A549 (cell line): ENCODE data around the gene CCDC157. TPM values are rescaled to one million over a fixed set of nuclear protein-coding genes. Genes with fewer than 3 reads are reported as not detected.
"Not testable (repeated sequence)": the region's sequence is repeated elsewhere in the genome, so short reads cannot be mapped to it uniquely, and the experiment has no call there.

ENCODE experiments used
- ATAC-seq, 2 experiments: fragments of 200-7000 bp in 1 of 2; fragments of >200 bp in 1 of 2; cut with Nextera tagmentation in 1 of 2; cut with Tn5 transposase in 1 of 2; 3 replicates each; pipeline versions ENCODE4 v1.8.0 to v1.9.1; 2018 to 2020; ENCODE audit warnings: mild to moderate bottlenecking in 1 of 2, moderate library complexity in 1 of 2
- CTCF ChIA-PET: fragments of 300-600 bp; sonication (Branson Sonifier 250); formaldehyde crosslinking; extraction: SDS; loops from one replicate; lab custom pipeline; 2021; ENCODE audit warnings: antibody characterized with exemption, inconsistent platforms; lab: Yijun Ruan, JAX
- POLR2A ChIA-PET: fragments of 350-600 bp; formaldehyde crosslinking; extraction: SDS; loops from one replicate; lab custom pipeline; 2021; ENCODE audit warnings: antibody characterized with exemption, inconsistent platforms; lab: Yijun Ruan, JAX
- DNase-seq, 2 experiments: peaks; one replicate each; pipeline versions ENCODE4 v3.0.0 to v3.0.0-alpha.2; 2011 to 2016; ENCODE audit warnings: low read depth in 1 of 2, low spot score in 1 of 2
- FAIRE-seq: peaks from 2 replicates; lab custom pipeline; 2011; peaks lifted over from hg19 to GRCh38; lab: Jason Lieb, UNC
- H3K27ac ChIP-seq, 2 experiments: fragments of >200 bp; sonication (Bioruptor Twin); formaldehyde crosslinking; 3 replicates each; pipeline ENCODE4 v1.5.1; 2016 to 2017
- H3K4me1 ChIP-seq: fragments of >200 bp; sonication (Bioruptor Twin); formaldehyde crosslinking; 3 replicates; pipeline ENCODE4 v1.6.1; 2016
- H3K4me2 ChIP-seq: fragments of >200 bp; sonication (Bioruptor Twin); formaldehyde crosslinking; 3 replicates; pipeline ENCODE4 v1.6.1; 2016
- H3K4me3 ChIP-seq: fragments of >200 bp; sonication (Bioruptor Twin); formaldehyde crosslinking; 3 replicates; pipeline ENCODE4 v1.5.1; 2016
- H3K9me3 ChIP-seq: fragments of >200 bp; sonication (Bioruptor Twin); formaldehyde crosslinking; 3 replicates; pipeline ENCODE4 v1.6.1; 2016
- CHD2 ChIP-seq: fragments of 150-350 bp; IDR thresholded peaks from 2 replicates; pipeline ENCODE4 v1.6.1; 2014; ENCODE audit warnings: low read length; ENCODE audit not compliant: partially characterized antibody
- CHD4 ChIP-seq: fragments of 200-600 bp; sonication (generic); IDR thresholded peaks from 2 replicates; pipeline ENCODE4 v1.6.1; 2016; ENCODE audit warnings: antibody characterized with exemption, mild to moderate bottlenecking, borderline replicate concordance
- ESRRA ChIP-seq: fragments of 150-350 bp; IDR thresholded peaks from 2 replicates; pipeline ENCODE4 v1.6.1; 2014; ENCODE audit warnings: mild to moderate bottlenecking, low read length, borderline replicate concordance
- FOSB ChIP-seq: fragments of 250-450 bp; sonication (Bioruptor Pico); IDR thresholded peaks from 2 replicates; pipeline ENCODE4 v1.5.0; 2020; ENCODE audit warnings: mild to moderate bottlenecking, moderate library complexity
- GATA3 ChIP-seq: IDR thresholded peaks from 2 replicates; pipeline ENCODE4 v1.6.1; 2012; ENCODE audit warnings: borderline replicate concordance
- HDAC2 ChIP-seq: fragments of 200-600 bp; sonication (generic); IDR thresholded peaks from 2 replicates; pipeline ENCODE4 v1.6.1; 2016
- JUN ChIP-seq, 2 experiments: fragments of >200 bp; sonication (Bioruptor Twin); formaldehyde crosslinking; IDR thresholded peaks; 2 replicates in 1 of 2; 3 replicates in 1 of 2; pipeline ENCODE4 v1.6.1; 2016 to 2017
- KDM5A ChIP-seq: fragments of 200-600 bp; sonication (generic); IDR thresholded peaks from 2 replicates; pipeline ENCODE4 v1.6.1; 2016; ENCODE audit warnings: antibody characterized with exemption, mild to moderate bottlenecking
- MAFK ChIP-seq: fragments of 450-650 bp; IDR thresholded peaks from 2 replicates; pipeline ENCODE4 v1.6.1; 2014; ENCODE audit not compliant: partially characterized antibody
- NPAS2 ChIP-seq: fragments of 250-450 bp; sonication (Bioruptor Pico); IDR thresholded peaks from 2 replicates; pipeline ENCODE4 v1.8.0; 2022; ENCODE audit warnings: mild to moderate bottlenecking, moderate library complexity, borderline replicate concordance
- NR3C1 ChIP-seq: fragments of >200 bp; sonication (Bioruptor Twin); formaldehyde crosslinking; IDR thresholded peaks from 3 replicates; pipeline ENCODE4 v1.6.1; 2017
- PBX3 ChIP-seq: IDR thresholded peaks from 2 replicates; pipeline ENCODE4 v1.6.1; 2012
- POLR2AphosphoS2 ChIP-seq: conservative IDR thresholded peaks from 2 replicates; pipeline ENCODE4 v1.6.1; 2012; ENCODE audit warnings: low read length, improper control_type of control experiment, inconsistent platforms
- RAD21 ChIP-seq, 2 experiments: fragments of >200 bp in 1 of 2; sonication (Bioruptor Twin) in 1 of 2; formaldehyde crosslinking in 1 of 2; IDR thresholded peaks in 1 of 2; conservative IDR thresholded peaks in 1 of 2; 2 replicates in 1 of 2; 3 replicates in 1 of 2; pipeline ENCODE4 v1.6.1; 2012 to 2018; ENCODE audit warnings: inconsistent platforms in 1 of 2
- RCOR1 ChIP-seq: fragments of 150-350 bp; IDR thresholded peaks from 2 replicates; pipeline ENCODE4 v1.6.1; 2014; ENCODE audit warnings: antibody characterized with exemption, low read length, low read depth
- SMC3 ChIP-seq: fragments of >200 bp; sonication (Bioruptor Twin); formaldehyde crosslinking; IDR thresholded peaks from 3 replicates; pipeline ENCODE4 v1.6.1; 2018; ENCODE audit warnings: inconsistent platforms
- SREBF2 ChIP-seq: fragments of 450-650 bp; IDR thresholded peaks from 2 replicates; pipeline ENCODE4 v1.6.1; 2014; ENCODE audit warnings: mild to moderate bottlenecking, moderate library complexity
- TP53 ChIP-seq: fragments of 250-450 bp; sonication (Bioruptor Pico); IDR thresholded peaks from 2 replicates; pipeline ENCODE4 v1.5.0; 2021; ENCODE audit warnings: mild to moderate bottlenecking, moderate library complexity
- ZFP36 ChIP-seq: fragments of 450-650 bp; IDR thresholded peaks from 2 replicates; pipeline ENCODE4 v1.6.1; 2014; ENCODE audit warnings: borderline replicate concordance; ENCODE audit not compliant: partially characterized antibody
- WGBS: methylation state at CpG from one replicate; pipeline ENCODE4 v1.1.6; 2017; ENCODE audit errors: missing lambda C conversion rate; 5-methylcytosine and 5-hydroxymethylcytosine counted together
- polyA plus RNA-seq, 4 experiments: library from polyadenylated mRNA; depleted of rRNA in 3 of 4; stranded (reverse); fragments of >200 nt; fragmentation: RNase III in 1 of 4; extraction: RNeasy Plus Mini Kit Qiagen cat#74134 plus additional on column Dnase treatment in 1 of 4; gene quantifications; 2 replicates in 3 of 4; 3 replicates in 1 of 4; pipeline ENCODE4 v1.2.3, GENCODE V29; 2011 to 2017
- TF ChIP-seq, protein P1 (sequence below): IDR thresholded peaks from 2 replicates; pipeline ENCODE4 v1.6.1; 2012; ENCODE audit warnings: low read depth, borderline replicate concordance
- TF ChIP-seq, protein P2 (sequence below): fragments of 250-450 bp; sonication (Bioruptor Pico); IDR thresholded peaks from 2 replicates; pipeline ENCODE4 v1.5.0; 2020; ENCODE audit warnings: low read depth, mild to moderate bottlenecking, moderate library complexity
- TF ChIP-seq, protein P3 (sequence below): fragments of >200 bp; sonication (Bioruptor Twin); formaldehyde crosslinking; IDR thresholded peaks from 2 replicates; pipeline ENCODE4 v1.6.1; 2016
- TF ChIP-seq, protein P4 (sequence below): fragments of 200-600 bp; sonication (generic); IDR thresholded peaks from 2 replicates; pipeline ENCODE4 v1.6.1; 2016; ENCODE audit warnings: antibody characterized with exemption, mild to moderate bottlenecking, moderate library complexity

Gene CCDC157
- polyA plus RNA-seq, 2 of the 4 experiments (the other 2 are of a cell fraction), result 1.4 to 2.5 TPM

DNA sequence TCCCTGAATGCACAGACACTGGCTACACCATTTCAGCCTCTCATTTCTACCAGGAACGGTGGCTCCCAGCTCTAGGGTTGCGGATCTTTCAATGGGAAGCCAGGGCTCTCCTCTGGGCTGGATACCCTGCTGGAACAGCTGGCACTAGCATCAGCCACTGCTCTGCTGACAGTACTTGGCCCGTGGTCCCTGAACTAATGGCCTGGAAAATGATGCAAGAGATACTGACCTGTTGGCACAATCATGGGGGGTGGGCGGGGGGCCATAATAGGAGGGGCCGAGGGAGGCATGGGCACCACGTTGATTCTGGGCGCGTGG is 19.4 kb upstream of the CCDC157 start:
- ChIA-PET POLR2A (no interaction called here), CTCF (interaction anchor here (1.0 to 3.0 kb wide), 2 partner anchors 10 to 49 kb away, joined by 3 to 13 read pairs; no protein-coding TSS in a partner anchor)
- no peak overlapping the region for H3K27ac ChIP-seq
- no peak overlapping the region for H3K4me2 ChIP-seq
- H3K9me3 ChIP-seq, result no peaks in the 10 kb centered on the region
- 100% methylated on average over 1 of the region's 8 CpGs for WGBS
- DNase-seq (no peak), ATAC-seq (no peak)
- TF ChIP-seq, protein P1, sequence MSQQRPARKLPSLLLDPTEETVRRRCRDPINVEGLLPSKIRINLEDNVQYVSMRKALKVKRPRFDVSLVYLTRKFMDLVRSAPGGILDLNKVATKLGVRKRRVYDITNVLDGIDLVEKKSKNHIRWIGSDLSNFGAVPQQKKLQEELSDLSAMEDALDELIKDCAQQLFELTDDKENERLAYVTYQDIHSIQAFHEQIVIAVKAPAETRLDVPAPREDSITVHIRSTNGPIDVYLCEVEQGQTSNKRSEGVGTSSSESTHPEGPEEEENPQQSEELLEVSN, result no peak
- TF ChIP-seq SMC3 (no peak), CHD4 (no peak), MAFK (no peak), NR3C1 (no peak), RAD21 (conservative IDR thresholded peaks at IDR 0.05 in 1 of 2, IDR thresholded peaks at IDR 0.05 in 1 of 2) (no peak), KDM5A (no peak), CHD2 (no peak), ZFP36 (no peak), RCOR1 (no peak), SREBF2 (no peak)
- TF ChIP-seq, all 56 proteins: peak for 0
- FAIRE-seq, result no peak
- no peak overlapping the region for H3K4me3 ChIP-seq
- H3K4me1 ChIP-seq, result no peaks in the 10 kb centered on the region

DNA sequence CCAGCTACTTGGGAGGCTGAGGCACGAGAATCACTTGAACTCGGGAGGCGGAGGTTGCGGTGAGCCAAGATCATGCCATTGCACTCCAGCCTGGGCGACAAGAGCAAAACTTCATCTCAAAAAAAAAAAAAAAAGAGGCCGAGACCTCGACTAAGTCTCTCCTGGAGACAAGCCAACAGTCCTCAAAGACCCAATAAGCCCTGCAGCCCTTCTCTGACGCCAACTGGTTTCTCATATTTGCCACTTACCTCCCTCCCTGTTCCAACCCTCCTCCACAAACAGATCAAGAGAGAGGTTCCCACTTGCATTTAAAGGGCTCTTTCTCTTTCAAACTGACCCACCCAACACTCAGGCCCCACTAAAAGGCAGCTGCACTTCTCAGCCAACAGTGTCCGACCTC is 18.5 kb upstream of the CCDC157 start:
- DNase-seq, CTCF ChIA-PET, FAIRE-seq, H3K4me2 ChIP-seq, H3K27ac ChIP-seq, H3K9me3 ChIP-seq, H3K4me3 ChIP-seq, ATAC-seq, H3K4me1 ChIP-seq, POLR2A ChIA-PET: not testable (repeated sequence)
- WGBS, result 88% methylated on average over 9 of the region's 9 CpGs

- ChIA-PET POLR2A (no interaction called here), CTCF (no interaction called here)
- H3K4me1 ChIP-seq, result no peaks in the 10 kb centered on the region
- no peak overlapping the region for H3K27ac ChIP-seq
- no peaks in the 10 kb centered on the region for H3K9me3 ChIP-seq
- ATAC-seq (no peak), DNase-seq (no peak), FAIRE-seq (no peak)
- H3K4me3 ChIP-seq, result no peak overlapping the region
- no peak overlapping the region for H3K4me2 ChIP-seq
- 95% methylated on average over 7 of the region's 7 CpGs for WGBS
- TF ChIP-seq RCOR1 (no peak), PBX3 (no peak), FOSB (CRISPR knock-in tag) (no peak), HDAC2 (no peak), RAD21 (conservative IDR thresholded peaks at IDR 0.05 in 1 of 2, IDR thresholded peaks at IDR 0.05 in 1 of 2) (no peak), JUN (IDR thresholded peaks at IDR 0.05) (no peak)
- TF ChIP-seq, protein P1, result no peak
- TF ChIP-seq, protein P2, sequence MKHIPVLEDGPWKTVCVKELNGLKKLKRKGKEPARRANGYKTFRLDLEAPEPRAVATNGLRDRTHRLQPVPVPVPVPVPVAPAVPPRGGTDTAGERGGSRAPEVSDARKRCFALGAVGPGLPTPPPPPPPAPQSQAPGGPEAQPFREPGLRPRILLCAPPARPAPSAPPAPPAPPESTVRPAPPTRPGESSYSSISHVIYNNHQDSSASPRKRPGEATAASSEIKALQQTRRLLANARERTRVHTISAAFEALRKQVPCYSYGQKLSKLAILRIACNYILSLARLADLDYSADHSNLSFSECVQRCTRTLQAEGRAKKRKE, result no peak
These were observed 18.0 kb upstream of the CCDC157 start for GRCh38 chr22:30338802-30339201.

DNA sequence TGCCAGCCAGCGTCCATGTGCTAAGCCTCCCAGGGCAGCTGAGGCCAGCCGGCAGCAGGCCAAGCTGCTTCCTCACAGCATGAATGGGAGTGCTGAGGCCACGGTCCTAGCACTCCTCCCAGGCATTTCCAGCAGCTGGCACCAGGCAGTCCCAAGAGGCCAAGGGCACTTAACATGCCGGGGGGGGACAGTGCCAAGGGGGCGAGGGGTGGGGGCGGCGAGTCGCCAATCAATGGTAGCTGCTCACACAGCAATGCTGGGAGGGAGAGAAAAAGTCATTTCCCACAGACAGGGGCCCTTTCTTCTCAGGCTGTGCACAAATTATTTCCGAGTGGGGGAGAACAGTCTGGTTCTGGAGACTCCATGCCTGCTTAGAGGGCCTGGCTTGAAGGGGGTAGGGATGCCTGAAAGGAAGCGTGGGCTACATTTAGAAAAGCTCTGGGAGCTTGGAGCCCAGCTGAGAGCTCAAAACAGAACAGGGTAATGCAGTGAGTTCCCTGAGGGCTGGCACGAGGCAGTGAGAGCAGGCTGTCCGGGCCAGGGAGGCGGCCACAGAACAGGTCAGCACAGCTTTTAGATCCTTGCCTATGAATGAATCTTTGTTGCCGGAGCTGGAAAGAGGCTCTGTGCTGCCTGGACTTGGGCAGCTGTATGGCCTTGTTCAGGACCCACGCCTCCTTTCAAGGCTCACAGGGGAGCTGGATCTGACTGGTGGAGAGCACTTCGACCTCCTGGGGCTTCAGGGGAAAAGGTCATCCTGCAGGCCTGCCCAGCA is 15.7 kb upstream of the CCDC157 start:
- CTCF ChIA-PET, result interaction anchor here (1.2 to 1.8 kb wide), 2 partner anchors 15 to 53 kb away, joined by 3 to 5 read pairs; no protein-coding TSS in a partner anchor
- POLR2A ChIA-PET, result no interaction called here
- no peak for DNase-seq
- no peak overlapping the region for H3K27ac ChIP-seq
- H3K4me1 ChIP-seq, result no peaks in the 10 kb centered on the region
- no peaks in the 10 kb centered on the region for H3K9me3 ChIP-seq
- FAIRE-seq, result no peak
- no peak for ATAC-seq
- no peak overlapping the region for H3K4me2 ChIP-seq
- no peak overlapping the region for H3K4me3 ChIP-seq
- WGBS, result 94% methylated on average over 6 of the region's 16 CpGs
- TF ChIP-seq, protein P3, sequence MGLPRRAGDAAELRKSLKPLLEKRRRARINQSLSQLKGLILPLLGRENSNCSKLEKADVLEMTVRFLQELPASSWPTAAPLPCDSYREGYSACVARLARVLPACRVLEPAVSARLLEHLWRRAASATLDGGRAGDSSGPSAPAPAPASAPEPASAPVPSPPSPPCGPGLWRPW, result no peak
- no peak for TF ChIP-seq POLR2AphosphoS2
- no peak for TF ChIP-seq ESRRA
- no peak for TF ChIP-seq GATA3
- TF ChIP-seq, protein P4, sequence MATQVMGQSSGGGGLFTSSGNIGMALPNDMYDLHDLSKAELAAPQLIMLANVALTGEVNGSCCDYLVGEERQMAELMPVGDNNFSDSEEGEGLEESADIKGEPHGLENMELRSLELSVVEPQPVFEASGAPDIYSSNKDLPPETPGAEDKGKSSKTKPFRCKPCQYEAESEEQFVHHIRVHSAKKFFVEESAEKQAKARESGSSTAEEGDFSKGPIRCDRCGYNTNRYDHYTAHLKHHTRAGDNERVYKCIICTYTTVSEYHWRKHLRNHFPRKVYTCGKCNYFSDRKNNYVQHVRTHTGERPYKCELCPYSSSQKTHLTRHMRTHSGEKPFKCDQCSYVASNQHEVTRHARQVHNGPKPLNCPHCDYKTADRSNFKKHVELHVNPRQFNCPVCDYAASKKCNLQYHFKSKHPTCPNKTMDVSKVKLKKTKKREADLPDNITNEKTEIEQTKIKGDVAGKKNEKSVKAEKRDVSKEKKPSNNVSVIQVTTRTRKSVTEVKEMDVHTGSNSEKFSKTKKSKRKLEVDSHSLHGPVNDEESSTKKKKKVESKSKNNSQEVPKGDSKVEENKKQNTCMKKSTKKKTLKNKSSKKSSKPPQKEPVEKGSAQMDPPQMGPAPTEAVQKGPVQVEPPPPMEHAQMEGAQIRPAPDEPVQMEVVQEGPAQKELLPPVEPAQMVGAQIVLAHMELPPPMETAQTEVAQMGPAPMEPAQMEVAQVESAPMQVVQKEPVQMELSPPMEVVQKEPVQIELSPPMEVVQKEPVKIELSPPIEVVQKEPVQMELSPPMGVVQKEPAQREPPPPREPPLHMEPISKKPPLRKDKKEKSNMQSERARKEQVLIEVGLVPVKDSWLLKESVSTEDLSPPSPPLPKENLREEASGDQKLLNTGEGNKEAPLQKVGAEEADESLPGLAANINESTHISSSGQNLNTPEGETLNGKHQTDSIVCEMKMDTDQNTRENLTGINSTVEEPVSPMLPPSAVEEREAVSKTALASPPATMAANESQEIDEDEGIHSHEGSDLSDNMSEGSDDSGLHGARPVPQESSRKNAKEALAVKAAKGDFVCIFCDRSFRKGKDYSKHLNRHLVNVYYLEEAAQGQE, result no peak
- TF ChIP-seq JUN (IDR thresholded peaks at IDR 0.05), result no peak
- no peak for TF ChIP-seq RAD21 (conservative IDR thresholded peaks at IDR 0.05 in 1 of 2, IDR thresholded peaks at IDR 0.05 in 1 of 2)
- no peak for TF ChIP-seq NPAS2 (CRISPR knock-in tag)
- no peak for TF ChIP-seq TP53 (CRISPR knock-in tag)
